ENCODE measurements around the gene AK1.

Gene AK1

DNA sequence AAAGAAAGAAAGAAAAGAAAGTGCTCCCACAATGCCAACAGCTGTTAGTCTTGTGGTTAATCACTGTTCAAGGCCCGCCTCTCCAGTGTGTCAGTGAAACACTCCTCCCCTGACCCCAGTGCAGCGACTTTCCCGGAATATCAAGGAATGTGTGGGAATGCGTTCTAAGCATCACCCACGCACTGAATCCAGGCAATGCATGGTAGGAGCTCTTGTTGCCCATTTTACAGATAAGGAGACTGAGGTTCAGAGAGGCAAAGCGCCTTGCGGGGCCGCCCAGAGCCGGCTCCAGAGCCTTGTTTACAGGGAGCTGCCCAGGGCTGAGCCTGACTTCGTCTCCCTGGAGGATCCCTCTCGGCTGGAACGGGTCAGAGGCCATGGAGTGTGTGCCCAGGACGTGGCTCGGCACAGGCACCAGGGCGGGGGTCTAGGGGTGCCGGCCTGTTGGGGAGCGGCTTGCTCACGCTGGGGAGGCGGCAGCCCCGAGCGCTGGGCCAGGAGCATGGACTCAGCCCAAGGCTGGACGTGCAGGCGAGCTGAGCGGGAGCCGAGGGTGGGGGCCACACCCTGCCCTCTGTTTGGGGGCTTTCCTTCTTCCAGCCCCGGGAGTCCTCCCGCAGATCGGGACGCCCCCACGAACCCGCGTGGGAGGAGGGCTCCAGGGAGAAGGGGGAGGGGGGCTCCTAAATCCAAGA lies 21.1 kb upstream of the AK1 start:
- H3K36me3 ChIP-seq = peaks cover 32% of the 10 kb centered on the region
- H3K4me1 ChIP-seq = peaks cover 6% of the 10 kb centered on the region; the same call in 1 of the 2 replicates
- TF ChIP-seq, protein P1, sequence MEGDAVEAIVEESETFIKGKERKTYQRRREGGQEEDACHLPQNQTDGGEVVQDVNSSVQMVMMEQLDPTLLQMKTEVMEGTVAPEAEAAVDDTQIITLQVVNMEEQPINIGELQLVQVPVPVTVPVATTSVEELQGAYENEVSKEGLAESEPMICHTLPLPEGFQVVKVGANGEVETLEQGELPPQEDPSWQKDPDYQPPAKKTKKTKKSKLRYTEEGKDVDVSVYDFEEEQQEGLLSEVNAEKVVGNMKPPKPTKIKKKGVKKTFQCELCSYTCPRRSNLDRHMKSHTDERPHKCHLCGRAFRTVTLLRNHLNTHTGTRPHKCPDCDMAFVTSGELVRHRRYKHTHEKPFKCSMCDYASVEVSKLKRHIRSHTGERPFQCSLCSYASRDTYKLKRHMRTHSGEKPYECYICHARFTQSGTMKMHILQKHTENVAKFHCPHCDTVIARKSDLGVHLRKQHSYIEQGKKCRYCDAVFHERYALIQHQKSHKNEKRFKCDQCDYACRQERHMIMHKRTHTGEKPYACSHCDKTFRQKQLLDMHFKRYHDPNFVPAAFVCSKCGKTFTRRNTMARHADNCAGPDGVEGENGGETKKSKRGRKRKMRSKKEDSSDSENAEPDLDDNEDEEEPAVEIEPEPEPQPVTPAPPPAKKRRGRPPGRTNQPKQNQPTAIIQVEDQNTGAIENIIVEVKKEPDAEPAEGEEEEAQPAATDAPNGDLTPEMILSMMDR (IDR thresholded peaks at IDR 0.05; ENCODE audit: low read depth, low read length) = no peak
- no peaks in the 10 kb centered on the region for H3K27me3 ChIP-seq
- peak; percentile 53 for DNase-seq
- peak overlapping the region; percentile 87 for H3K4me3 ChIP-seq (ENCODE audit: low read depth, low read length)
- no peaks in the 10 kb centered on the region for H3K9me3 ChIP-seq

DNA sequence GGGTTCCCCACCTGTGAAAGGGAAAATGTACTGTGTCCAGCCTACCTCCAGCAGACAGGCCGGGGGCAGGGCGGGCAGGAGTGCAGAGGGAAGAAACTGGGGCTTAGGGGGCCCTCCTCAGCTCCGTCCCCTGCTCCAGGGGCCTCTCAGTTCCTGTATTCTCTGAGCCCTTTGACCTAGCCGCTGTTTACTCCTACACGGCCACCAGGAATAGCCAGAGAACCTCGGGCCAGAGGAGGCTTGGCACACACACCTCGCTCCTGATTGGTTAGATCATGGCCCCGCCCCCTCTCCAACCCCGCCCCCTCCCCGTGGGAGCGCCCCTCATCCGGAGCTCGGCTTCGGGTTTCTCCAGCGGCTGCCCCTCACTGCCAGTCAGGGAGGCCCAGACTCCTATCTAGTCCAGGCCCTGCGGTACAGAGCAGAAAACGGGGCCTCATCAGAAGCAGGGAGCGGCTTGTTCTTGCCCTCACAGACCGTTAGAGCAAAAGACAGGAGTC lies 19.8 kb upstream of the AK1 start:
- no peaks in the 10 kb centered on the region for H3K27me3 ChIP-seq
- peaks cover 46% of the 10 kb centered on the region for H3K36me3 ChIP-seq
- peaks cover 6% of the 10 kb centered on the region; the same call in 1 of the 2 replicates for H3K4me1 ChIP-seq
- DNase-seq = peak; percentile 88
- H3K9me3 ChIP-seq = no peaks in the 10 kb centered on the region
- TF ChIP-seq, protein P1 (IDR thresholded peaks at IDR 0.05; ENCODE audit: low read depth, low read length) = no peak
- no peak overlapping the region; the same call in 1 of the 2 replicates for H3K4me3 ChIP-seq (ENCODE audit: low read depth, low read length)

DNA sequence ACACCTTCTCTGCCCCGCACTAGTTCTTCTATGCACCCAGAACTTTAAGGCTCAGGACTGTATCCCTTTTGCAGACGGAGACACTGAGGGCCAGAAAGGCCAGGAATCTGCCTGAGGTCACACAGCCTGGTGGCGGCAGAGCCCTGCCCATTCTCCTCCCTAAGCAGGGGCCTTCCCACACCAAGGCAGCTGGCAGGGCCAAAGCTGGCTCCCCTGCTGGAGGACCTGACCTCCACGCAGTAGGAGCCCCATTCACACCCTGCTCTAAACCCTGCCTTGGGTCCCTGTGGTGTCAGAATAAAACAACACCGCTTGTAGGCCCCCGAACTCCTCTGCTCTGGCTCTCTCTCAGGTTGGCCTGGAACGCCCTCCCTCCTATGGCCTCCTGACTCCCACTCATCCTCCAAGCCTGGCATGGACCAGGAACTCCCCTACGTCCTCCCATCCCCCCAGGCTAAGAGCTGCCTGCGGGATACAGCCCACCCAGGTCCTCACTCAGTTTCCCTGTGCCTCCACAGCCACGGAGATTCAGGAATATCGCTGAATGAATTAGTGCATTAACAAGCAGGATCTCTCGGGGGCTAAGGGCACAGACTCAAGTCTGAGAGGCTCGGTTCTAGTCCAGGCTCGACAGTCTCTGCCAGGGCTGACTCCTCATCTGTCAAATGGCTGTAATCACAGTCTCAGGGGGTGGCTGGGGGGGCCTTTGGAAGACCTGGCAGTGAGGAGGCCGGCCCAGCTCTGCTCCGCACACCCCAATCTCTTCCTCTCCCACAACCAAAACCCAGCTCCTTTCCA lies 19.1 kb upstream of the AK1 start:
- Histone ChIP-seq H3K36me3 (peaks cover 48% of the 10 kb centered on the region), H3K4me3 (ENCODE audit: low read depth, low read length) (no peak overlapping the region; the same call in 1 of the 2 replicates), H3K27me3 (no peaks in the 10 kb centered on the region)

DNA sequence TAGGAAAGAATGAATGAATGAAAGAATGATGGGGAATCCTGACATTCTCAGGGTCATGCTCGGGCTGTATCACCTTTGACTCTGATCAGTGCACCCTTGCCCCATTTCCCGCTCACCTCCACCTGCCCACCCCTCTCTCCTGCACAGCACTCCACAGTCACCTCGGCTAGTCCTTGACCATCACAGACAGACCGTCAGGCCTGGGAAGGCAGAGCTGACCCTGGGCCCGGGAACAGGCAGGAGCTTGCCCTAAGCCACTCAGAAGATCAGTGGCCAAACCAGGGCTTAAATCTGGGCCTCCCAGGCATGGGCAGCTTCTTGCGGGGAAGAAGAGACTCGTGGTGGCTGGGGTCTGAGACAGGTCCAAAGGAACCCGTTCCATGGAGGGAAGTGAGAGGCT lies 18.3 kb upstream of the AK1 start:
- H3K4me1 ChIP-seq = peaks cover 6% of the 10 kb centered on the region; the same call in 1 of the 2 replicates
- DNase-seq = no peak
- H3K27me3 ChIP-seq = no peaks in the 10 kb centered on the region
- H3K36me3 ChIP-seq = peaks cover 54% of the 10 kb centered on the region
- no peak overlapping the region for H3K4me3 ChIP-seq (ENCODE audit: low read depth, low read length)
- TF ChIP-seq, protein P1 (IDR thresholded peaks at IDR 0.05; ENCODE audit: low read depth, low read length) = no peak
- no peaks in the 10 kb centered on the region for H3K9me3 ChIP-seq

More for the DNA sequence above, 19.1 kb upstream of the AK1 start:
- H3K9me3 ChIP-seq = no peaks in the 10 kb centered on the region
- peaks cover 6% of the 10 kb centered on the region; the same call in 1 of the 2 replicates for H3K4me1 ChIP-seq
- TF ChIP-seq, protein P1 (IDR thresholded peaks at IDR 0.05; ENCODE audit: low read depth, low read length) = no peak
- no peak for DNase-seq

DNA sequence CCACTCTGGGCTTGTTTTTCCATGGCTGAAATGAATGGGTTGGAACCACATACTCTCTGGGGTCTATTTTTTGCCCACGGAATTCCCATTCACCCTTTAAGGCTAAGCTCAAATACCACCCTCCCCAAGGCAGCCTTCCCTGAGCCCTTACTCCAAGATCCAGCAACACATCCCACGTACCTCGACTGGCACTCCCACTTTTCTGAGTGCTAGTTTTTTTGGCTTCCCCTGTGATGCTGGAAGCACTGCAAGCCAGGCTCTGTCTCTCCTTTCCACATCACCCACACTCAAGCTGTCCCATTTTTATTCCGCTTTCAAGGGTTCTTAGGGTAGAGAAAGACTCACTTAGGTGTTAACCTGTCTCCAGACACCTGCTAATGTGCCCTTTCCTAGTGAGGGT lies 15.9 kb upstream of the AK1 start:
- TF ChIP-seq, protein P1 (IDR thresholded peaks at IDR 0.05; ENCODE audit: low read depth, low read length) = no peak
- no peak for DNase-seq
- Histone ChIP-seq H3K4me3 (ENCODE audit: low read depth, low read length) (no peak overlapping the region), H3K36me3 (peaks cover 70% of the 10 kb centered on the region), H3K9me3 (no peaks in the 10 kb centered on the region), H3K4me1 (peaks cover 2% of the 10 kb centered on the region; the same call in 1 of the 2 replicates), H3K27me3 (no peaks in the 10 kb centered on the region)
